Colonic mucosa (tissue), 4 donors: ENCODE data around the gene NASP. TPM values are rescaled to one million over a fixed set of nuclear protein-coding genes. Genes with fewer than 3 reads are reported as not detected.

ENCODE experiments used
- DNase-seq: peaks from one replicate; pipeline ENCODE4 v3.0.0-alpha.2; 2020
- H3K27ac ChIP-seq: fragments of 200-600 bp; one replicate; pipeline ENCODE4 v1.8.0; 2021
- H3K27me3 ChIP-seq: fragments of 200-600 bp; one replicate; pipeline ENCODE4 v1.8.0; 2021
- H3K36me3 ChIP-seq: fragments of 200-600 bp; one replicate; pipeline ENCODE4 v1.8.0; 2021
- H3K4me1 ChIP-seq: fragments of 200-600 bp; one replicate; pipeline ENCODE4 v1.8.0; 2021; ENCODE audit warnings: mild to moderate bottlenecking
- H3K4me3 ChIP-seq: fragments of 200-600 bp; one replicate; pipeline ENCODE4 v1.8.0; 2021
- H3K9ac ChIP-seq, 2 donors: one replicate each; pipeline ENCODE4 v1.7.0; 2013; ENCODE audit warnings: control low read depth in 2 of 2, low read depth in 2 of 2, low read length in 2 of 2
- H3K9me3 ChIP-seq: fragments of 200-600 bp; one replicate; pipeline ENCODE4 v1.8.0; 2021
- CTCF ChIP-seq: fragments of 200-600 bp; IDR thresholded peaks from one replicate; pipeline ENCODE4 v1.8.0; 2022; ENCODE audit warnings: antibody characterized with exemption, mild to moderate bottlenecking
- intact Hi-C: fragments of 100-400 bp; cut with DNase I; formaldehyde crosslinking; loops from one replicate; pipeline ENCODE4 v1.14.1; 2022
- total RNA-seq, 2 donors: library from RNA; stranded (reverse); fragmentation: NEBNext Ultra II Directional in 1 of 2; extraction: Animal tissue kit (Norgen Biotek cat#: 25700) in 1 of 2; gene quantifications; one replicate each; pipeline ENCODE4 v1.2.1, GENCODE V29; 2021
- donor health status: healthy.
- donor health status: DM: no; HTN: no; CAD: no.
- donor health status: DM: no; HTN: no; CAD: no.

NASP gene
- total RNA-seq, 2 donors from 2014 or later: 54.7 to 119 TPM

- DNase-seq: no peak
- intact Hi-C loops: no loop called here
- no peak overlapping the region for H3K9ac ChIP-seq
- no peaks in the 10 kb centered on the region for H3K4me1 ChIP-seq
- no peak overlapping the region for H3K4me3 ChIP-seq
- no peaks in the 10 kb centered on the region for H3K9me3 ChIP-seq
- H3K27ac ChIP-seq: no peak overlapping the region
- no peak for TF ChIP-seq CTCF
- H3K27me3 ChIP-seq: no peaks in the 10 kb centered on the region
- H3K36me3 ChIP-seq: peaks cover 14% of the 10 kb centered on the region
These were observed 13.2 kb upstream of the NASP start for GRCh38 chr1:45570631-45571030.

GRCh38 chr1:45573231-45573804 lies 10.5 kb upstream of the NASP start:
- H3K9me3 ChIP-seq: no peaks in the 10 kb centered on the region
- no peak for DNase-seq
- H3K4me1 ChIP-seq: no peaks in the 10 kb centered on the region
- intact Hi-C loops: no loop called here
- peaks cover 4% of the 10 kb centered on the region for H3K36me3 ChIP-seq
- H3K27me3 ChIP-seq: no peaks in the 10 kb centered on the region
- no peak overlapping the region for H3K27ac ChIP-seq
- no peak overlapping the region for H3K9ac ChIP-seq
- TF ChIP-seq CTCF: no peak
- H3K4me3 ChIP-seq: no peak overlapping the region

- no peak for DNase-seq
- H3K4me1 ChIP-seq: no peaks in the 10 kb centered on the region
- TF ChIP-seq CTCF: no peak
- no peak overlapping the region for H3K9ac ChIP-seq
- no peak overlapping the region for H3K4me3 ChIP-seq
- H3K27ac ChIP-seq: no peak overlapping the region
- intact Hi-C loops: no loop called here
- H3K27me3 ChIP-seq: no peaks in the 10 kb centered on the region
- no peaks in the 10 kb centered on the region for H3K9me3 ChIP-seq
- peaks cover 4% of the 10 kb centered on the region for H3K36me3 ChIP-seq
These were observed 9.7 kb upstream of the NASP start for GRCh38 chr1:45574105-45574626.

- no peak for TF ChIP-seq CTCF
- Histone ChIP-seq H3K9me3 (no peaks in the 10 kb centered on the region), H3K27me3 (no peaks in the 10 kb centered on the region), H3K4me3 (peak overlapping the region; percentile 74), H3K27ac (peak overlapping the region; percentile 92), H3K9ac (peak overlapping the region; percentile 95 to 98), H3K4me1 (peaks cover 16% of the 10 kb centered on the region), H3K36me3 (no peaks in the 10 kb centered on the region)
- DNase-seq: peak; percentile 96
- intact Hi-C loops: no loop called here
These were observed 576 bp upstream of the NASP start for GRCh38 chr1:45583264-45583665.

GRCh38 chr1:45584351-45585109 lies 689 bp downstream of the NASP start:
- peaks cover 16% of the 10 kb centered on the region for H3K4me1 ChIP-seq
- DNase-seq: peak; percentile 94
- no peak for TF ChIP-seq CTCF
- no peaks in the 10 kb centered on the region for H3K9me3 ChIP-seq
- H3K36me3 ChIP-seq: no peaks in the 10 kb centered on the region
- no peaks in the 10 kb centered on the region for H3K27me3 ChIP-seq
- intact Hi-C loops: no loop called here
- peak overlapping the region; percentile 74 for H3K4me3 ChIP-seq
- peak overlapping the region; percentile 92 for H3K27ac ChIP-seq
- H3K9ac ChIP-seq: peak overlapping the region; percentile 95 to 98
